ENCODE data around the gene PCDHGC4. TPM values are rescaled to one million over a fixed set of nuclear protein-coding genes. Genes with fewer than 3 reads are reported as not detected.

PCDHGC4 gene
- total and polyA plus RNA-seq, 2 of the 13 experiments (the other 11 are each of a cell fraction or from before 2014, with no cell fraction given) = 0.07 TPM; not detected in 1

- FAIRE-seq = no peak
Observed at GRCh38 chr5:141437221-141437620, 47.6 kb upstream of the PCDHGC4 start.

More at GRCh38 chr5:141437221-141437620, 47.6 kb upstream of the PCDHGC4 start:
- BruUV-seq (replicated peaks) = no TSS peak
- Histone ChIP-seq H3K27me3 (ENCODE audit: control insufficient read depth in 1 of 2, insufficient read depth in 2 of 2, low read length in 2 of 2) (no peaks in the 10 kb centered on the region), H3K4me2 (ENCODE audit: low read depth, low read length) (no peak overlapping the region), H3K4me1 (ENCODE audit: insufficient read depth, low read length) (no peaks in the 10 kb centered on the region), H3K9me3 (ENCODE audit: low read length) (peaks cover 1% of the 10 kb centered on the region; the same call in 1 of the 2 replicates), H3K9ac (ENCODE audit: insufficient read depth, low read depth, low read length) (no peak overlapping the region), H4K20me1 (ENCODE audit: insufficient read depth, low read length) (no peaks in the 10 kb centered on the region), H3K79me2 (ENCODE audit: insufficient read depth, low read length) (no peaks in the 10 kb centered on the region), H3K27ac (ENCODE audit: extremely low read length, insufficient read depth, low read length) (no peak overlapping the region), H2AFZ (ENCODE audit: low read length) (no peak overlapping the region), H3K4me3 (replicated peaks in 1 of 3; ENCODE audit: insufficient read depth in 1 of 3, low read depth in 2 of 3, low read length in 3 of 3) (no peak overlapping the region), H3K36me3 (replicated peaks in 1 of 2; ENCODE audit: control insufficient read depth in 1 of 2, insufficient read depth in 2 of 2, low read length in 2 of 2) (no peaks in the 10 kb centered on the region)
- ChIA-PET POLR2A (no interaction called here), CTCF (ENCODE audit: low intra/inter-chr PET ratio, low total read pairs) (no interaction called here)
- 9% methylated on average over 2 of the region's 2 CpGs for WGBS (ENCODE audit: low lambda C conversion rate)
- intact Hi-C loops (cut with micrococcal nuclease; ENCODE audit: unreplicated experiment) = no loop called here
- no peak for DNase-seq (ENCODE audit: low spot score)
- ATAC-seq = no peak
- in situ Hi-C loops (cut with HindIII; ENCODE audit: extremely low pct_ligation_motif_present, low pct_unique_long_range_greater_than_20kb) = no loop called here
- no peak for TF ChIP-seq MED8 (CRISPR knock-in tag; IDR thresholded peaks at IDR 0.05; ENCODE audit: insufficient replicate concordance)
- TF ChIP-seq ZNF839 (CRISPR knock-in tag; IDR thresholded peaks at IDR 0.05; ENCODE audit: borderline replicate concordance) = no peak
- TF ChIP-seq MZF1 (CRISPR knock-in tag; IDR thresholded peaks at IDR 0.05; ENCODE audit: borderline replicate concordance) = no peak
- no peak for TF ChIP-seq RERE (CRISPR knock-in tag; IDR thresholded peaks at IDR 0.05; ENCODE audit: low read depth)
- TF ChIP-seq TP53 (CRISPR knock-in tag; conservative IDR thresholded peaks at IDR 0.05) = no peak
- no peak for TF ChIP-seq SSRP1 (CRISPR knock-in tag; IDR thresholded peaks at IDR 0.05)
- TF ChIP-seq ZNF510 (CRISPR knock-in tag; IDR thresholded peaks at IDR 0.05; ENCODE audit: low read depth) = no peak
- no peak for TF ChIP-seq ZBTB49 (CRISPR knock-in tag; IDR thresholded peaks at IDR 0.05; ENCODE audit: borderline replicate concordance)
- no peak for TF ChIP-seq NCOA2 (CRISPR knock-in tag; IDR thresholded peaks at IDR 0.05)
- TF ChIP-seq ZNF800 (CRISPR knock-in tag; IDR thresholded peaks at IDR 0.05) = no peak
- TF ChIP-seq ADNP (CRISPR knock-in tag; IDR thresholded peaks at IDR 0.05) = no peak
- no peak for TF ChIP-seq NCOA5 (CRISPR knock-in tag; IDR thresholded peaks at IDR 0.05)
- TF ChIP-seq MTERF4 (CRISPR knock-in tag; IDR thresholded peaks at IDR 0.05) = no peak

Measured in HepG2 (cell line).